ENCODE results near the gene NEO1.
"Not testable (repeated sequence)": the region's sequence is repeated elsewhere in the genome, so short reads cannot be mapped to it uniquely, and the experiment has no call there.

The NEO1 gene

DNA sequence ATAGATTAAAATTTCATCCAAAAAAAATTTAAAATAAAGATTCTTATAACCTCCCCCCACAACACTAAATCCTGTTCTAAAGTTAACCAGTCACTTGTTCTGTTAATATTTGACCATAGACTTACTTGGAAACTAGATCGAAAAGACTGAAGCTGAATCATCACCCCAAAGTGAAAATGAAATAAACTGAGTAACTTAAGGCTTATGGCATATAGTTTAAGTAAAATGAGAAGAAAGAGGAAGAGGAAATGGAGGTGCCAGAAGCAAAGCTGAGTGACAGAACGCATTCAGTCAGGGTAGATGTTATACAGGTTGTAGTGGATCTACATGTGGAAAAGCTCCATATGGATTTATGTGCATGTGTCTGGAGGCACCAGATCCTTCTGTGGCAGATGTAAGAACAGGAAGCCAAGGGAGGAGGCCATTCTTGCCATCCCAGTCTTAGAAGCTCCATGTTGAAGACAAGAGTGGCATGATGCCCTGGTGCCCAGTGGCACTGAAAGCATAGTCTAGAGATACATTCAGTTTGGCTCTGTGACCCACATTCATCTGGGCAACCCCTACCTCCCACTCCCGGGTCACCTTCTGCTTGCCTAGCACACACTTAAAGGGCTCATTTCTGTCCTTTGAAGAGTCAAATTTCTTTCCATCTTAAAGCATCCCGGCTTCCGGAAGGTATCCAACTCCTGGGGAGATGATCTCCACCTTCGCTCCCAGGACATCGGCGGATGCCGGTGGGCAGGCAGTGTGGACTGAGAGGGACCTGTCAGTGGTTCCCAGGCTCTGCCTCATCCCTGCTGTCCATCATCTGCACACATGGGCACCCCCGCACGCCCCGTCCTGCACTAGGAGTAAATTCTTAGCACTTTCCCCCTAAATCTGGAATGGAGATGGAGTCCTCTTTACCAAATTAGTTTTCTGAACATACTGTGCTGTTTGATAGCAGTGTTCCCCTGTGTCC is 90.8 kb downstream of the NEO1 start:
- peak in 1 of 3 donors; percentile 4 for DNase-seq (ENCODE audit: low read depth in 3 of 3)

DNA sequence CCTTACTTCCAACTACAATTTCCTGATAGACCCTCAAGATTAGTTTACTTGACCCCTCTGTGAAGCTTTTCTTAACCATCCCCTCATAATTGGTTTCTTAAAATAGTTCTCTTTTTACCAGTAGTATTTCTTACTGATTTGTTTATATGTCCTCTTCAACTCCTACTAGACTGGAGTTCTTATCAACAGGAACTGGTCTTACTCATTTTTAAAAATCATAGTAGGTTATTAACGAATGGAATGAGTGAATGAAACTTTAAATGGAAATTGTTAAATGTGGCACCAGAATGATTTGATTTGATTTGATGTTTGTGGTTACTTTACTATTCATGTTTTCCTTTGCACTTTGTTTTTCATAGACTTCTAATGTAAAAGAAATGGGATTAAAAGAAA is 91.5 kb downstream of the NEO1 start:
- DNase-seq (ENCODE audit: low read depth in 3 of 3), result no peak

DNA sequence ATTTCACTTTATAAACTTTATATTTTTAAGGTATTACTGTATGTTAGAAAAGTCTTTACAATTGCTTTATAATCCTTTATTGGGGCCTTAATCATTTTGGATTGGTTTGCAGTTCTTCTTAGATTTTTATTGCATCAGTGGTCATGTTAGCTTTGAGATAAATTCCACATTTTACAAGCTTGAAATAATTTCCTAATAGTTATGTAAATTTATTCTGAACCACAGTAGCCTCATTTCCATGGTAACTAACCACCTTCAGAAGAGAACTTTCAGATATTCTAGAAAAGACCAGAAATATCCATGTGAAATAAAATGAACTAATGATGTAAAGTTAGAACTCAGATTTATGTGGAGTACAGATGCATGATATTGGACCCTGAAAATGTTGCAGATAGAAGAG is 94.2 kb downstream of the NEO1 start:
- DNase-seq (ENCODE audit: low read depth in 3 of 3), result no peak

DNA sequence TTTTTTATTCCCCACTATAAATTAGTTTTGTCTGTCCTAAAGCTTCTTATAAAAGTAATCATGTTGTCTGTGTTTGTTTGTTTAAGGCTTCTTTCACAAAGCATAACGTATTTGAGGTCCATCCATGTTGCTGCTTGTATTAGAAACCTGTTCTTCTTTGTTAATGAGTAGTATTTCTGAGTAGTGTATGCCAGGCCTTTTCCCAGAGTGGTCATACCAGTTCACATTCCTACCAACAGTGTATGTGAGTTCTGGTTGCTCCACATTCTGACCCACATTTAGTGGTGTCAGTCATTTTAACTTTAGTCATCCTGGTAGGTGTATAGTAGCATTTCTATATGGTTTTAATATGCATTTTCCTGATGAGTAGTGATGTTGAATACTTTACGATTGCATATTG is 98.6 kb downstream of the NEO1 start:
- no peak for DNase-seq (ENCODE audit: low read depth in 3 of 3)

DNA sequence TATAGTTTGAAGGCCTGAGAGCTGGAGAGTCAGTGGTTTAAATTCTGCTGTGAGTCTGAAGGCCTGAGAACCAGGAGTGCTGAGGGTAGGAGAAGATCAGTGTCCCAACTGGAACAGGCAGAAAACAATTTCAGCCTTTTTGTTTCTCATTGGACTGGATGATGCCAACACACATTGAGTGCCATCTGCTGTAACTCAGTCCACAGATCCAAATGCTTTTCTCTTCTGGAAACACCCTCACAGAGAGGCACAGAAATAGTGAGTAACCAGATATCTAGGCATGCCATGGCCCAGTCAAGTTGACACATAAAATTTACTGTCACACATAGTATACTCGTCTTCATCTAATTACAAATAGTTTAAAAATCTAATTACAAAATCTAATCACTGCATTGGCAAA is 100.8 kb downstream of the NEO1 start:
- DNase-seq (ENCODE audit: low read depth in 3 of 3), result no peak

DNA sequence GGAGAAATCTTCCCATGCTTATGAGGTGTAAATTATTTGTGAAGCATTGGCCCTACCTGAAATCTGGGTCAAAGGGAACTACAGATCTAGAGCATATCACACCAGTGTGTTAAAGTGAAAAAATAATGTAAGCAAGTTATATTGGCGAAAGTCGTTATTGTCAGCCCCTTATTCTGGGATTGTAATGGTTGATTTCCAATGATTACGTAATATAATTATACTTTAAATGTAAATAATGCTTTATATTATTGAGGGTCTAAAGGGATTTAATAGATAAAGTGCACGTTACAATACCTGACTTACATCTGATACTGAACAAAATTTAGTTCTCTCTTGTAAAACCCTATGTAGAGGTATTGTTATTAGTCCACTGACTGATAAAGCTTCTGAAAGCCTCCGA is 101.2 kb downstream of the NEO1 start:
- no peak for DNase-seq (ENCODE audit: low read depth in 3 of 3)

DNA sequence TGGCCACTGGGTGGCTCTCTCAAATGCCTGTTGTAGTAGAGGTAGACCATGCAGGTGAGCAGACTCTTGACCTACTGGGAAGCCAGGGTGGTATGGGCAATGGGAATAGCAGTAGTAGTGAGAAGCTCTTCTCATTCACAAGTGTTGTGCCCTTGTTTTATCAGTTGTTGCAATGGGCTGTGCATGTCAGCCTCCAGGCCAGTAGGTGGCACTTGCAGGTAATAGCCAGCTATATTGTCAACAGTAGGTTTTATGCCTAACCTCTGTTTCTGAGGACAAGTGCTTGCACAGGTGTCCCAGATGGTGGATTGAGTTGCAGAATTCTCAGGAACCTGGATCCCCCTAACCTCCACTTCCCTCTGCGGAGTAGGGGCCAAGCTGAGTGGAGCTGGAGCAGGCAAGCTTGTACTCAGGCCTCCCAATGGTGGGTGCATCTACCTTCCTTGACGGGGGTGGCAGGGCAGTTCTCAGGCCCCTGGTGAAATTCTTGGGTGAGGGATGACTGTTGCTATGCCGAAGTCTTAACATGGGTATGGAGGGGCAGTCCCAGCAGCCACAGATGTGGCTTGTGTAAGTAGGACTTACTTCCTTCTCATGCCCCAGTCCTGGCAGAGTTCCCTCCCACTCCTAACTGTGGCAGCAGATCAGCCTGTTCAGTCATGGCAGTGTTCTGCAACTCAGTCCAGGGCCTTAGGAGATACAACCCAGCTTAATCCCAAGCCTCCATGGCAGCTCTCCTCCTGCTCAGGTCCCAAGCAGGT is 104.3 kb downstream of the NEO1 start:
- DNase-seq (ENCODE audit: low read depth in 3 of 3), result no peak

DNA sequence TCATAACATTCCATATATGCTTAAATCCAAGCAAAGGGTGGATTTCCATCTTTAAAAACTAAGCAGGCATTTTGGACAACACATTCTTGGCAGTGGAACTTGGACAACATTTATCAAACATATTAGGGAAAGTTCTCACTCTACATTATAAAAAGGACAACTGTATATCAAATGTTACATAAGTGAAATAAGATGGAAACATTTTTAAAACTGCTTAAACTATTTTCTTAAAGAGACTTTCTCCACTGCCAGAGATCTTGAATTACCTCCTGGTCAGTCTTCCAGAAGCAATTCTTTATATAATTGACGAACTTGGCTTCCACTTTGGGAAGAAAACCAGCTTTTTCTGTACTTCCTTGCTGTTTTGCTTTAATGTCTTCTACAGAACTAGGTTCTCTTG is 109.3 kb downstream of the NEO1 start:
- no peak for DNase-seq (ENCODE audit: low read depth in 3 of 3)

DNA sequence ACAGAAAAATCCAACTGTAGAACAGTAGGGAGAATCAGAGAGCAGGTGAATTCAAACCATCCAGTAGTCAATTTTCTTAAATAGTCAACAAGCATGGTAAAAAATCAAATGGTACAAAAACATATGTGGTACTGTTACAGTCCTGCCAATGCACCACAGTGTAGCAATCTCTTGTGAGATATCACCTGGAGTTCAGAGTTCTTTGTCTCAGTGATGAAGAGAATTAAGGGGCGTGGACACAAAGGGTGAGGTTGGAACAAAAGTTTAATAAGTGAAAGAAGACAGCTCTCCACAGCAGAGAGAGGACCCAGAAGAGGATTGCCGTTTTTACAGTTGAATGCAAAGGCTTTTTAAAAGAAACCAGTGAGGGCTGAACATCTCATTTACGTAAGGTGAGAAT is 113.2 kb downstream of the NEO1 start:
- no peak for DNase-seq (ENCODE audit: low read depth in 3 of 3)

DNA sequence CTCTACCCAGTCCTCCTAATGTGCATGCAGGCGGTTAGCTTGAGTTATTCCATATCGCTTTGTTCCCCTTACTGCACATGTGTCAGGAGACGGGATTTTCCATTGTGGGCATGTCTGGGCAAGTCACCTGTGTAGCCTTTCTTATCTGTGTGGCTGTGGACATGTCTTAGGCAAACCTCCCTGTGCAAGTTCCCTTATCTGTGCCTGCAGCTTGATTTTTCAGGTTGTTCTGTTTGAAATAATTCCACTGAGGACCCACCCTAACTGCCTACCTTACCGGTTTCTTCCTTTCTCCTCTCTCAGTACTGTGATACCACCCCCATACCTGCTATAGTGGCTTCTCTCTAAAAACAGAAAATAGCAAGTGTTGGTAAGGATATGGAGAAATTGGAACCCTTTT is 113.6 kb downstream of the NEO1 start:
- no peak for DNase-seq (ENCODE audit: low read depth in 3 of 3)

DNA sequence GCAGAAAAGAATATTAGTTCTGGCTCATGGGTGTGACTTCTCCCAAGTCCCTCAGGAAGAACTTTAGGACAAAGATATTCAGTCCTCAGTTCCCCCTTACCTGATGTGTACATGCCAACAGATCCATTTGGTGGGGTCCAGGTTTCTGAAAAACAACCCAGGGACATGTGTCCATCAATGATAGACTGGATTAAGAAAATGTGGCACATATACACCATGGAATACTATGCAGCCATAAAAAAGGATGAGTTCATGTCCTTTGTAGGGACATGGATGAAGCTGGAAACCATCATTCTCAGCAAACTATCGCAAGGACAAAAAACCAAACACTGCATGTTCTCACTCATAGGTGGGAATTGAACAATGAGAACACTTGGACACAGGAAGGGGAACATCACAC is 114.4 kb downstream of the NEO1 start:
- DNase-seq (ENCODE audit: low read depth in 3 of 3), result not testable (repeated sequence)

DNA sequence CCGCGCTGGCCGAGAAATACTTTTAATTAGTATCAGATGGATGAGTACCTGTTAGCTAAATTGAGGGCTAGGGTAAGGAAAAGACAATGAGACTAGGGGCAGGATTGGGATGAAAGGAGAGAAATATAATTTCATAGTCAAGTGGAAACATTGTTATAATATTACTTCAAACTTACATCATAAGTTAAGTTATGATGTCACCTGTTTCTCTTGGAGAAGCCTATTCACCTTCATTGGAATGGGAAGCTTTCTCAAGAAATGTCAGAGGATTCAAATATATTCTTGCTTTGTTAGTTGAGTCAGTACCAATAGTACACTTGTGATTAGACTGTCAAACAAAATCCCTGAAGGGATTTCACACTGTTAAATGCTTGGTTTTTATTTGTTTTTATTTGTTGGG is 116.2 kb downstream of the NEO1 start:
- no peak for DNase-seq (ENCODE audit: low read depth in 3 of 3)

DNA sequence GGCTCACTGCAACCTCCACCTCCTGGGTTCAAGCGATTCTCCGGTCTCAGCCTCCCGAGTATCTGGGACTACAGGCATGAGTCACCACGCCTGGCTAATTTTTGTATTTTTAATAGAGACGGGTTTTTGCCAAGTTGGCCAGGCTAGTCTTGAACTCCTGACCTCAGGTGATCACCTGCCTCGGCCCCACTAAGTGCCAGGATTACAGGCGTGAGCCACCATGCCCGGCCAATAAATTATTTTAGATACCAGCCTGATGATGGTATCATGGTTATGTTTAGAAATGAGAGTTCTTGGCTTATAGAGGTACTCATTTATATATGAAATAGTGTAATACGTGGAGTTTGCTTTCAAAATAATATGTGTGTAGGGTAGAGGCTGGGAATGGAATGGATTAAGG is 119.4 kb downstream of the NEO1 start:
- no peak for DNase-seq (ENCODE audit: low read depth in 3 of 3)

DNA sequence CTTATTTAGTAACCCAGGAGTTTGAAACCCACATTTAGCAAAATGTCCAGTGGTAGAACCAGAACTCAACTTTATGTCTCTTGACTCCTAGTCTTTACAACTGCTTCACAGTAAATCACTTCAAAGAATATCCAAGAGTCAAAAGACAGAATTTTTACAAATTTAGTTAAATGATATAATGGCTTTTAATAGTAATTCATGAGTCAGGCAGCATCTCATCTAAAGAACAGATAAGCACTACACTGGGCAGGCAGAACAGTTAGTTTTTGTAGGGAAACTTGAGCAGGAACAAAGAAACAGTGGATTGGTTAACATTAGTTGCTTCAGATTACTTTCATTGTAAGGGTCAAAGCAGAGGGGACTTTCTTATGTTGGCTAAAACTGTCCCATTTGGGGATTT is 120.2 kb downstream of the NEO1 start:
- no peak for DNase-seq (ENCODE audit: low read depth in 3 of 3)

DNA sequence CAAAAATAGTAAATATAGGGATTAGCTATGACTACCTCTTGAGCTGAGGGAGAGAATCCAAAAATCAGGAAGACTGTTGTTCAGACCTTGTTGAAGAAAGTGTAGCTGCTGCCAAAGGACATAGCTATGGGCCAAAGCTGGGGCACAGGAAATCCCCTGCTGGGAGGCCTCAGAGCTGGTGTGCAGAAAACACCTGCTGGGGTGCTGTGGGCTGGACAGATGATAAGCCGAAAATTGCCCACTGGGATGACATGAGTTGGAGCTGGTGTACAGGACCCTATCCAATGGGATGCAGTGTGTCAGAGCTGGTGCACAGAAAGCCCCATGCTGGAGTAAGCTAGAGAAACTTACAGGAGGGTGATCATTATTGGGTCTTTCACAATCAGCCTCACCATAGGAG is 121.9 kb downstream of the NEO1 start:
- DNase-seq (ENCODE audit: low read depth in 3 of 3), result no peak

DNA sequence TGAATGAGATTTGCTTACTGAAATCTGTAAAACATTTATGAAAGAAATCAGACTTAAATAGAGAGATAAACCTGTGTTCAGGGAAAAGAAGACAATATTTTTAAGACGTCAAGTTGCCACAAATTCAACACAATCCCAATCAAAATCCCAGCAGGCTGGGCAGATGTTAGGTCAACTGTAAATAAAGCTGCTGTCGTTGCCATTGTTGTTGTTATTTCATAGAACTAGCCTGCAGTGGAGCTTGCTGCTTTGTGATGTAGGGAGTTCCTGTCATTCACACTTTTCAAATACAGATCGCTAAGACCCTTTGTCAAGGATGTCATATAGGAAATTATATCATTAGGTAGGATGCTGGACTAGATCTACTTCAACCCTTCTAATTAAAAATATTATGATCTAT is 123.1 kb downstream of the NEO1 start:
- no peak for DNase-seq (ENCODE audit: low read depth in 3 of 3)

DNA sequence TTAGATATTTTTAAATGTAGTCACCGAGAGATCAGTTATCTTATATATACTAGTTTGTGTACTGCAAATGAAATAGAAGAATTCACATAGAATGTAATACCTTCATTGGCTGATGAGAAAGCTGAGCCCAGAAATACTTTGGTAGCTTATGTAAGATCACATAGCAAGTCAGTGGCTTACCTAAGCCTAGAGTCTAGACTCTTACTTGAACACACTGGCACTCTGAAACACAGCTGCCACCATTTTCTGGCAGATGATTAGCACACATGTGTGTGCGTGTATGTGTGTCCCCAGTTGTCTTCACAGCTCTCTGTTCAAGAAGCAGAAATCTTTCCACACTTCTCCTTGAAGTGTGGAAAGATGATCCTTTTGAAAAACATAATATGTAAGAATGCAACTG is 124.3 kb downstream of the NEO1 start:
- DNase-seq (ENCODE audit: low read depth in 3 of 3), result no peak

DNA sequence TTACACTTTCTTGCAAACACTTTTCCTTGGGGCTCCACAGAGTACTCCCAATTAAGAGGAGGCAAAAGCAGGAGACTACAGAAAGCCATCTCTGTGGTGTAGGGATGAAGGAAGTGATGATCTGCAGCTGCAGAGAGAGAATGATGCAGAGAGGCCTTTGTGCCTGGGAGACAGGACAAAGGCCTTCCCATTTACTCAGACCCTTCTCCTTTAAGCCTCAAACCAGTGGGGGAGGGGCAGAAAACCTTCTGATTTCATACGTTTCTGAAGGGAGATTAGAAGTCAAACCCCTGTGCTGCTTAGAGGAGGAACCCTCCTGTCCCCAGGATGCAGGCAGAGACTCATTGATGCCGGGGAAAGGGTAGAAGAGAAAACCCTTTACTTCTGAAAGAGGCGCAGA is 130.8 kb downstream of the NEO1 start:
- no peak for DNase-seq (ENCODE audit: low read depth in 3 of 3)

DNA sequence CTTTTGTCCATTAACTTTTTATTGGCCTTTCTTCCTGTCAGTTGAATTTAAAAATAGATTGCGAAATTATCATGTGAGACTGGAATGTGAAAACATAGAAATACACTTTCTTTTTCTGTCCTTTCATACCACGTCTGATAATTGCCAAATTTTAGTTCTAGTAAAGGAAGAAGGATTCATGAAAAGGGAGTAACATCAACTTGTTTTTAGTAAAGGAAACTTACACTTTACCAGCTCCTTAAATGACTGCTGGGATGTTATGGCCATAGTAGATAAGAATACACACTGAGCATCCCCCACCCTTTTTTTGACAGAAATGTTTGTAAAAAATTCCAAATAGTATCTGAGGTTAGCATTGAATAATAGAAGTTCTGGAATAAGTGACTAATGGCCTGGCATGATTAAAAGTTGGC is 137.9 kb downstream of the NEO1 start:
- no peak for DNase-seq (ENCODE audit: low read depth in 3 of 3)

DNA sequence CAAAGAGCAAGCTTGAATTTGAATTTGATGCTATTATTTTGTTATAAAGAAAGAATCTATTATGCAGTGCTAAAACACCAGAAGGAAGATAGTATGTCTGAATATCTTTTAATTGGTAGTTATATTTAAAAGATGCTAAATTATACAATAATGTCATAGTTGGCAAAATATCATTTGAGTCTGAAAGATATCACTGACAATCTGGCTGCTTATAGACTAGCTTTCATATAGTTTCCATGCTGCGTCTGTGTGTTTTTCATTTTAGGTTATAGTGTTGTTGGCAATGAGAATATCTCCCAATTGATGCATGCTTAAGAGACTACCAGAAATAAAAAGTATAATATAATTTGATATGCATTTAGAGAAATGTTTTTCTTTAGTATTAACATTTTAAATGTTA is 142.9 kb downstream of the NEO1 start:
- DNase-seq (ENCODE audit: low read depth in 3 of 3), result no peak

DNA sequence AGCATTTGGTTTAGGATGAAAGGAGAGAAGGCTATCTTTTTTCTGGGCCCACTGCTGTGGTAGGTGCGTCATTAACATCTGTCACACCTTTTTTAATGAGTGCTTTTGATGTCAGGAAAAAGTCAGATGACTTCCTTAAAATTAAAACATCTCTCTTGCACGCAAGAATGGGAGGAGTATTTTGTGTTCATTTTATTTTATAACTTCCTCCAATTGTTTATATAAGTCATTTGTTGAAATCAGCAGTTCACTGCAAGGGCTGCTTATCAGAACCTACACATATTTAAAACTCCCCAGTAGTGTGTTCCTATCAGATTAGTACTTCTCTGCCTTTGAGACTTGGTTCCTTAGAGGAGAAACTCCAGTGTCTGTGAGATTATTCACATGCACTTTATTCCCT is 143.8 kb downstream of the NEO1 start:
- no peak for DNase-seq (ENCODE audit: low read depth in 3 of 3)

DNA sequence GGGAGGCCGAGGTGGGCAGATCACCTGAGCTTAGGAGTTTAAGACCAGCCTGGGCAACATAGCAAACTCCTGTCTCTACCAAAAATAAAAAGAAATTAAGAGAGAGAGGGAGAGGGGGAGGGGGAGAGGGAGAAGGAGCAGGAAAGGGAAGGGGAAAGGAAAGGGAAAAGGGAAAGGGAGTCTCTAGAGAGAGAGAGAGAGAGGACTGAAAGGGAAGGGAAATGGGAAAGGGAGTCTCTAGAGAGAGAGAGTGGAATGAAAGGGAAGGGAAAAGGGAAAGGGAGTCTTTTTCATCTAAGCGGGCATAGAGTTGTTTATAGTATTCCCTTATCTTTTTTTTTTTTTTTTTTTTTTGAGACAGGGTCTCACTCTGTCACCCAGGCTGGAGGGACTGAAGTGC is 148.1 kb downstream of the NEO1 start:
- DNase-seq (ENCODE audit: low read depth in 3 of 3), result no peak

DNA sequence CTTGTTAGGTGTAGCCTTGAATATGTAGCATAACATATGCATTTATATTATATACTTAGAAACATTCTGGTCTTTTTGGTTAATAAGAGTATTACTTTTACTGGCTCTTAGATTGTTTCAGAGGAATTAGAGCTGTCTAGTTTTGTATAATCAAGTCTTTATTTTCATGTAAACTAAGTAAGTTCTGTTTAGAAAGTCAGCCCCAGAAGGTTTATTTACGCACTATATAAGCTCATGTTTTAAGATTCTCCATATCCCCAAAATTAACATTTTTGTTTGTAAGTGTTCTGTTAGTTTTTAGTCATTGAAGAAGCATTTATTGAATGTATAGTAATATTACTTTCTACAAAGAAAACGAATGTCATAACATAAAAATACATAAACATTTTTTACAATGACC is 158.4 kb downstream of the NEO1 start:
- no peak for DNase-seq (ENCODE audit: low read depth in 3 of 3)

Measured in stimulated activated CD4-positive, alpha-beta T cell treated with anti-CD3 and anti-CD28 coated beads, TNF-alpha, amount 100 ng/mL, for 48 hours (primary cell).